ENCODE data around the gene PLXNB2. TPM values are rescaled to one million over a fixed set of nuclear protein-coding genes. Genes with fewer than 3 reads are reported as not detected.

PLXNB2 gene
- total RNA-seq, 4 donors from 2014 or later, result 44.7 to 208 (median 126) TPM

- TF ChIP-seq POLR2A (IDR thresholded peaks at IDR 0.05) (peak in 1 of 2 donors; percentile 16), CTCF (IDR thresholded peaks at IDR 0.05) (peak in 1 of 4 experiments; percentile 12)
- Histone ChIP-seq H3K27me3 (no peaks in the 10 kb centered on the region), H3K9me3 (no peaks in the 10 kb centered on the region), H3K27ac (peak overlapping the region; percentile 88 to 94), H3K4me3 (no peak overlapping the region), H3K36me3 (no peaks in the 10 kb centered on the region), H3K4me1 (peaks cover 27 to 71% of the 10 kb centered on the region in 2 donors)
- intact Hi-C loops (cut with DNase I; ENCODE audit: low total_unique reads), result no loop called here
- peak; percentile 55 to 60 for DNase-seq
Observed at GRCh38 chr22:50303848-50304527, 3.5 kb downstream of the PLXNB2 start.

- Histone ChIP-seq H3K27ac (peak overlapping the region; percentile 88 to 94), H3K4me1 (peaks cover 27 to 66% of the 10 kb centered on the region in 2 donors), H3K27me3 (no peaks in the 10 kb centered on the region), H3K9me3 (no peaks in the 10 kb centered on the region), H3K4me3 (no peak overlapping the region), H3K36me3 (no peaks in the 10 kb centered on the region)
- TF ChIP-seq CTCF (IDR thresholded peaks at IDR 0.05), result no peak
- TF ChIP-seq POLR2A (IDR thresholded peaks at IDR 0.05), result no peak
- no peak for DNase-seq
- intact Hi-C loops (cut with DNase I; ENCODE audit: low total_unique reads), result no loop called here
Observed at GRCh38 chr22:50303515-50303847, 4.0 kb downstream of the PLXNB2 start.

- Histone ChIP-seq H3K36me3 (no peaks in the 10 kb centered on the region), H3K27me3 (no peaks in the 10 kb centered on the region), H3K4me1 (peaks cover 27 to 63% of the 10 kb centered on the region in 2 donors), H3K9me3 (no peaks in the 10 kb centered on the region), H3K4me3 (no peak overlapping the region), H3K27ac (peak overlapping the region; percentile 88 to 94)
- TF ChIP-seq CTCF (IDR thresholded peaks at IDR 0.05) (no peak), POLR2A (IDR thresholded peaks at IDR 0.05) (no peak)
- intact Hi-C loops (cut with DNase I; ENCODE audit: low total_unique reads), result no loop called here
- DNase-seq, result peak; percentile 46 to 51
Observed at GRCh38 chr22:50302564-50302963, 4.9 kb downstream of the PLXNB2 start.

- Histone ChIP-seq H3K27me3 (no peaks in the 10 kb centered on the region), H3K4me1 (peaks cover 27 to 68% of the 10 kb centered on the region in 2 donors), H3K4me3 (no peak overlapping the region), H3K9me3 (no peaks in the 10 kb centered on the region), H3K27ac (peak overlapping the region; percentile 88 to 94), H3K36me3 (no peaks in the 10 kb centered on the region)
- intact Hi-C loops (cut with DNase I; ENCODE audit: low total_unique reads), result no loop called here
- no peak for TF ChIP-seq POLR2A (IDR thresholded peaks at IDR 0.05)
- no peak for TF ChIP-seq CTCF (IDR thresholded peaks at IDR 0.05)
- DNase-seq, result no peak
Observed at GRCh38 chr22:50302041-50302541, 5.4 kb downstream of the PLXNB2 start.

- DNase-seq, result no peak
- Histone ChIP-seq H3K4me3 (no peak overlapping the region), H3K36me3 (no peaks in the 10 kb centered on the region), H3K27me3 (no peaks in the 10 kb centered on the region), H3K9me3 (no peaks in the 10 kb centered on the region), H3K4me1 (peaks cover 27 to 73% of the 10 kb centered on the region in 2 donors), H3K27ac (peak overlapping the region; percentile 88 to 94)
- intact Hi-C loops (cut with DNase I; ENCODE audit: low total_unique reads), result no loop called here
- TF ChIP-seq POLR2A (IDR thresholded peaks at IDR 0.05) (no peak), CTCF (IDR thresholded peaks at IDR 0.05) (no peak)
Observed at GRCh38 chr22:50301581-50301991, 5.9 kb downstream of the PLXNB2 start.
